Lung microvascular endothelial cell (primary cell): ENCODE results near the gene MRPS35. TPM values are rescaled to one million over a fixed set of nuclear protein-coding genes. Genes with fewer than 3 reads are reported as not detected.
A peak's percentile ranks its signal among the peaks of the same experiment; 100 is the strongest.

Experiments used
- DNase-seq, 2 donors: peaks; one replicate each; pipeline versions ENCODE4 v3.0.0 to v3.0.0-alpha.2; 2010; ENCODE audit warnings: low read depth in 2 of 2
- total RNA-seq: library from RNA; depleted of rRNA; stranded (reverse); fragments of >200 nt; gene quantifications from 2 replicates; pipeline ENCODE4 v1.2.1, GENCODE V29; 2014

Gene MRPS35
- total RNA-seq, 1 donor from 2014 or later: 29.2 TPM

- peak in 1 of 2 donors; percentile 70 for DNase-seq
Measured at GRCh38 chr12:27772328-27773049, 61.9 kb downstream of the MRPS35 start.

- DNase-seq: no peak
Measured at GRCh38 chr12:27777141-27777540, 66.5 kb downstream of the MRPS35 start.

DNA sequence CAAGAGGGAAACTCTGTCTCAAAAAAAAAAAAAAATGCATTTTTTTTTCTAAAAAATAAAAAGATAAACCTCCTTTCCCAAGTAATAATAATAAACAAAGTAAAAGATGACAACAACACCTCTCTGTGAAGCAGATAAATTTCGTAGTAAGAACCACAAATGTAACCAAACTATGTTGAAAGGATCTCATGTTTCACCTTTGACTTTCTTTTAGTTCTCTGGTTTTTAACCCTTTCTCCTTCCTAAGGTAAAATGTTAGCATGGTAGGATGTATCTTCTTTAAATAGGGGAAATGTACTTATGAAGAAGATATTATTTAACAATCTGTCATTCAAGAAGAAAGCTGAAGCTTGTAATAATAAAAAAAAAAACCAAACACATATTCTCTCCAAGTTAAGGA, 67.6 kb downstream of the MRPS35 start:
- DNase-seq: no peak

- peak; percentile 21 to 47 for DNase-seq
Measured at GRCh38 chr12:27779416-27779919, 68.8 kb downstream of the MRPS35 start.

DNA sequence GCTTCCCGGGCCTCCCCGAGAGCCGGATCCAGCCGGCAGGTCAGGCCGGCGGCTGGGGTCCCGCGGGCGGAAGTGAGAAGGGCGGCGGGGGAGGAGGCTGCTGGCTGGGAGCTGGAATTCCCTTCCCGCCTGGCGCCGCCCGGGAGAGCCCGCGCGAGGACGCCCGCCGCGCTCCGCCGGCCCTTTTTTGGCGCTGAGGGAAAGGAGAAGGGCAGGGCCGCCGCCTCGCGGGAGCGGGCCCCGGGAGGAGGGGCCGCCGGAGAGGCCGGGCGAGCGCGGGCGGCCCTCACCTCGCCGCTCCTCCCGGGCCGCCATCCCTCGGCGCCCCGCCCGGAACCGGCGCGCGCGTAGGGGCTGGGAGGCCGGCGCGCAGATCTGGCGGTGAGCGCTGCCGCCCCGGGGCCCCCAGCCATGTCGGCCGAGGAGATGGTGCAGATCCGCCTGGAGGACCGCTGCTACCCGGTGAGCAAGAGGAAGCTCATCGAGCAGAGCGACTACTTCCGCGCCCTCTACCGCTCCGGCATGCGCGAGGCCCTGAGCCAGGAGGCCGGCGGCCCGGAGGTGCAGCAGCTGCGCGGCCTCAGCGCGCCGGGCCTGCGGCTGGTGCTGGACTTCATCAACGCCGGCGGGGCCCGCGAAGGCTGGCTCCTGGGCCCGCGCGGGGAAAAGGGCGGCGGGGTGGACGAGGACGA, 69.4 kb downstream of the MRPS35 start, which contains the start of the genes KLHL42 and MANSC4:
Gene KLHL42, plus strand, starts transcription at position 314 of the 692 bp plus-strand sequence. Its CDS starts 98 bp downstream, at position 412.
Gene MANSC4, minus strand, starts transcription at position 317 of the 692 bp plus-strand sequence. CDS start 8,960 bp downstream, outside the sequence.
- peak; percentile 72 to 81 for DNase-seq

DNA sequence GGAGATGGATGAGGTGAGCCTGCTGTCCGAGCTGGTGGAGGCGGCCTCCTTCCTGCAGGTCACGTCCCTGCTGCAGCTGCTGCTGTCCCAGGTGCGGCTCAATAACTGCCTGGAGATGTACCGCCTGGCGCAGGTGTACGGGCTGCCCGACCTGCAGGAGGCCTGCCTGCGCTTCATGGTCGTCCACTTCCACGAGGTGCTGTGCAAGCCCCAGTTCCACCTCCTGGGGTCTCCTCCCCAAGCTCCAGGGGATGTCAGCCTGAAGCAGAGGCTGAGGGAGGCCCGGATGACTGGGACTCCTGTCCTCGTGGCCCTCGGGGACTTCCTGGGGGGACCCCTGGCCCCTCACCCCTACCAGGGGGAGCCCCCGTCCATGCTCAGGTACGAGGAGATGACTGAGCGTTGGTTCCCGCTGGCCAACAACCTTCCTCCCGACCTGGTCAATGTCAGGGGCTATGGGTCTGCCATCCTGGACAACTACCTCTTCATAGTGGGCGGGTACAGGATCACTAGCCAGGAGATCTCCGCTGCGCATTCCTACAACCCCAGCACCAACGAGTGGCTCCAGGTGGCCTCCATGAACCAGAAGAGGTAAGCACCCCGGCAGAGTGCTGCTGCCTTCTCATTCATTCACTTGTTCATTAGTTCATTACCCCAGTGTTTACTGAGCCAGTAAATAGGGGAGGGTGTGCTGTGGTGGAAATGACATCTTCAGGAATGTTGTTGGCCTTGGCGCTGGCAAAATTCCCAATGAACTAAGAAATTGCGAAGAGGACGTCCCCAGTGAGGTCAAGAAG, 70.2 kb downstream of the MRPS35 start:
- DNase-seq: peak in 1 of 2 donors; percentile 88

DNA sequence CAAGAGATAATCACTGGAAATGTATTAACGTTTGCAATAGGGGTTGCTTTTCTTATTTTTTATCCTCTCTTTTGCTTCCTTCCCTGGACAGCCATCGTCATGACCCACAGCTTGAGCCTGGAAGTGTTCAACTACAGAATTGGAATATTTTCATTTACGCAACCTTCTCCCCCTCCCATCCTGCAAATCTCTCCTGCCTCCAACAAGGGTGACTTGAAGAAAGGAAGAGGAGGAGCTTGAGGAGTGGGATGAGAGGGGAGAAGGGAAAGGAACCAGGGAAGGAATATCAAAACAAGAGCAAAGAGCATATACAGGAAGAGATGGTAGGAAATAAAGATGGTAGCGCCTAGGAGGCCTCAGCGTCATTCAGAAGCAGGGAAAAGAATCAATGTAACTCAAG, 71.0 kb downstream of the MRPS35 start:
- no peak for DNase-seq

GRCh38 chr12:27782481-27782880, 71.8 kb downstream of the MRPS35 start:
- no peak for DNase-seq

- peak in 1 of 2 donors; percentile 79 for DNase-seq
Measured at GRCh38 chr12:27785882-27786570, 75.4 kb downstream of the MRPS35 start.

- DNase-seq: no peak
Measured at GRCh38 chr12:27787559-27787958, 76.9 kb downstream of the MRPS35 start.

DNA sequence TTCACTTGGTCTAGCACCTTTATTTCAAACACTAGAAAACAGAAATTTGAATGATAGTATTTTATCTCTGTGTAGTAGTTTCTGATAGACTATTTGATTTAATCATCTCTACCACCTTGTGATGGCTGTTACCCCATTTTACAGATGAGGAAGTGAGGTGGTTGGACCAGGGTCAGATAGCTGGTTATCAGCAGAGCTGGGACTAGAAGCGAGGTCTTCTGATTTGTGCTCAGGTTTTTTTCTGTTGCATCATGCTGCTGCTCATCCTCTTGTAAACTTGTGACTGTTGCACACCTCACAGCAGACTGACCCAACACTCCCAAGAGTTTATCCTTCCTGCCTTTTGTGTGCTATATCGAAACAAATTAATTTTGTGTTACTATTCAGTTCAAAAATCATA, 79.5 kb downstream of the MRPS35 start:
- DNase-seq: no peak

DNA sequence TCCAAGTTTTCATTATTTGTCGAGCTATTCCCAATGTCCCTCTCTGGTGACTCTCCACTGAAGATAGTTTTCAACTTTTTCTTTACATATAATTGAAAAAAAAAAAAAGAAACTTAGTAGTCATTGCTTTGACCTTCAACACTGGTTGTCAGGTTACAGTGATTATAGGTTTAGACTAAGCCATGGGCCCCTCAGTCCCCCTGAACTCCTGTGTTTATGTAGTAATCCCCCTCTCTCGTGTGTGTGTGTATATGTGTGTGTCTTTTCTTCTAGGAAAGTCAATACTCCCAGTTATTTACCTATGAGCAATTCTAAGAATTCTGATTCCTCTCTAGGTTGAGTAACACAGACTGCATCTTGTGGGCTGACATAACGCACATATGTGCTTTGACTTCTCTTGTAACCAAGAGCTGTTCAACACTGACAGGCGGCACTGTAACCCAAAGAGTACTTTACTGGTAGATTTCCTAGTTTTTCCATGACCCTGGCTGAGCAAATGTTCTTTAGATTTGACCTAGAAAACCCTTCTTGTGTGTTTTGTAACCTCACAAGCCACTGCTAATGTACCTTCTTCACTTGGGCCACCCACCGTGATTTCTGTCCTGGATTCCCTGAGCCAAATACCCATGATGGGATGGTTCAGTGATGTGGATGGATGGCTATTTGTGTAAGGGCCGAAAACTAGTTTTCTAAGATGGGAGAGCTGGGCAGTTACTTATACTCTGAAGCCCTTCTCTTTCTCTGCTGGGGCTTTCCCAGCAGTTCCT, 84.4 kb downstream of the MRPS35 start:
- DNase-seq: no peak

DNA sequence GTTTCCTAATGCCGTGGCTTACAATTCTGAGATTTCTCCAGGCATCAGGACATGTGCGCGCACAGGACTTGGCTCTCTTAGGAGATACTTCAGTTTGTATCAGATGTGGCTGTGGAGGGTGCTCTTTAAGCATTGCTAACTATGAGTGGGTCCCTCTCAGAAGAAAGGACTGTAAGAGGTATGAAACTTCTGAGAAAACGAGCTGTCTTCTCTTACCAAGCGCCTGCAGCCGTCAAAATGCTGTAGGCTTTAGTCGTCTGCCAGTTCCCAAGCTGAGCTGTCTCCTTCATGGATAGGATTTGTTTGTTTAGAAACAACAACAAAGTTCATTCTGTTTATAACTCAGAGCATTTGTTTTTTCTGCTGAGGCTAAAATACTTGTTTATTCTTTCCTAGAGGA, 85.5 kb downstream of the MRPS35 start:
- DNase-seq: no peak

DNA sequence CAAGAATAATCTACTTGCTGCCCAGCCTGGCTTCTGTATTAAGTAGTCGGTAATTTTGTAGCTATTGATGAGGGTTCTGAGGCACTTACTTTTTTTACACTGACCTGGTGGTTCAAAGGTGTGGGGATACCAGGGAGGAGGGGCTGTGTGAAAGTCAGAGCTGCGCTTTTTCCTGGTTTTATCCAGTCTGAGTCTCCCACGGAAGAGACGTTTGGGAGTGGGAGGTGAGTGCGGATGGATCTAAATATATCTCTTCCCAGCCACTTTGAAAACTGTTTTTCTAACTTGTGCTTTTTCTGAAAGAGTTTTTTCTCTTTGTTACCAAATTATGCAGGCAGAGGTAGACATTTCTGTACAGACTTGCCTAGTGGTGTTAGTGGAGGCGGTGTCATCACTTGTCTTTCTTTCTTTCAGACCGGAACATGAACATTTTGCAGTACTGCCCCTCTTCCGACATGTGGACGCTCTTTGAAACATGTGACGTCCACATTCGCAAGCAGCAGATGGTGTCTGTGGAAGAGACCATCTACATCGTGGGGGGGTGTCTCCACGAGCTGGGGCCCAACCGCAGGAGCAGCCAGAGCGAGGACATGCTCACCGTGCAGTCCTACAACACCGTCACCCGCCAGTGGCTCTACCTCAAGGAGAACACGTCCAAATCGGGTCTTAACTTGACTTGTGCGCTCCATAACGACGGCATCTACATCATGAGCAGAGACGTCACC, 86.8 kb downstream of the MRPS35 start:
- DNase-seq: no peak

GRCh38 chr12:27800819-27801218, 90.2 kb downstream of the MRPS35 start:
- no peak for DNase-seq

GRCh38 chr12:27801630-27802029, 91.0 kb downstream of the MRPS35 start:
- DNase-seq: no peak

GRCh38 chr12:27802511-27802910, 91.9 kb downstream of the MRPS35 start:
- DNase-seq: no peak

DNA sequence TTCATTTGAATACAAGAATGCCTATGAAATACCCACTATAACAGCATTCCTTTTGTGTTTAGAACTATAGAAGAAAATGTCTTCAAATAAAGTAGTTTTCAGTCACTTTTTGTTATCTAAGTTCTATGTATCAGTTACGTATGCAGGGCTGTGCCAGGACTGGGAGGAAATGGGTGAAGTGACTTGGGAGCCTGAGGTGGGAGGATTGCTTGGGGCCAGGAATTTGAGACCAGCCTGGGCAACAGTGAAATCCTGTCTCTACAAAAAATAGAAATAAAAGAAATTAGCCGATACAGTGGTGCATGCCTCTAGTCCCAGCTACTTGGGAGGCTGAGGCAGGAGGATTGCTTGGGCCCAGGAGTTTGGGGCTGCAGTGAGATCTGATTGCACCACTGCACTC, 92.3 kb downstream of the MRPS35 start:
- no peak for DNase-seq

- peak; percentile 15 to 19 for DNase-seq
Measured at GRCh38 chr12:27805238-27805637, 94.6 kb downstream of the MRPS35 start.
